HG03064 (cell line): ENCODE data around the gene PDE1C.
"Not testable (repeated sequence)": the region's sequence is repeated elsewhere in the genome, so short reads cannot be mapped to it uniquely, and the experiment has no call there.

ENCODE experiments used
- ATAC-seq: cut with Tn5 transposase; IDR thresholded peaks from one replicate; pipeline ENCODE4 v1.9.1; 2021; ENCODE audit warnings: low read depth; ENCODE audit not compliant: unreplicated experiment

The PDE1C gene

DNA sequence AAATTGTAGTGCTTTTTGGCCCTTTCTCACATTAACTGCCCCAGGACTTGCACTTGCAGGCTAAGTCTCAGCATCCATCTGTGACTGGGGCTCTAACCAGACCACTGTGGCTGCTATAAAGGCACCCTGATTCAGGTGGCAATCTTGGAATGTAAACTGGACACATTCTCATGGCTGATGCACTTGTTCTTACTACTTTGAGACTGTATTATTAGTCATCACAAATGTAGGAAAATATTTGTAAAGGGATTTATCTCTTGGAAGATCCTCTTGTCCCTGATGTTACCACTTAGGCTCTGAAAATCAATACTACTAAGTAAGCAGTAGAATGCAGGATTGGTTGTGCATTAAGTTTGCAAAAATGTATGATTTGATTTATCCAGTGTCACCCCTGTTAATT is 25.0 kb downstream of the PDE1C start:
- no peak for ATAC-seq

DNA sequence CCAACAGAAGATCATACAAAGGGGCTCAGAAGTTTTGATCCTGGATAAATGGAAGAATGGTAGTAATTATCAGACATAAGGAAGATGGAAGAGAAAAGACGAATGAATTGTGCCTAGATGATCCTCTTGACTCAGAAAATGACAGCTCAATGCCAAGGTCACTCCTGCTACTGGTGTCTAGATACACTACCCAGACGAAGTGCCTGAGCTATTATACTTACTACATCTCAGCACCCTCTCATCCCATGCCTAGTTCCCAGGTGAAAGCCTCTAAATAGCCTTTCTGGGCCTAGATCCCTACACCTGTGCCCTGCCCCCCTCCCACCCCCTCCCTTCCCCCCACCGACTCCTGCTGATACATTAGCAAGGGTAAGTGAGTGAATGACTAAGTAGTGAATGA is 25.5 kb downstream of the PDE1C start:
- ATAC-seq: no peak

DNA sequence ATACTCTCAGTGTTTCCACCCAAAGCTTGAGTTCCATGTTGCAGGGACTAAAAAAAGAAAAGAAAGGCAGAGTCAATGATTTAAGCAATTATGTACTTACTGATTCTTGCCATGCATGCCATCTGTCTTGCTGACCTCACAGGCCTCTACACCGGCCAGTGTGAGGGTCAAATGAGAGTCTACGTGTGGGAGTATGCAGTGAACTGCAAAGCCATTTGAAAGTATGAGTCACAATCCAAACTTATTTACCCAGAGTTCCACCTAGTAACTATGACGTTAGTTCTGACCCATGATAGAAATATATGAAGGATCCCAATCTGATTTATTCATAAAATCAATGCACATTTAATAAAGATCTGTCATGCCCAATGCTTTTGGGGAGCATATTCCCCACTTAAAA is 26.5 kb downstream of the PDE1C start:
- no peak for ATAC-seq

GRCh38 chr7:32042900-32043299 is 27.3 kb downstream of the PDE1C start:
- ATAC-seq: no peak

DNA sequence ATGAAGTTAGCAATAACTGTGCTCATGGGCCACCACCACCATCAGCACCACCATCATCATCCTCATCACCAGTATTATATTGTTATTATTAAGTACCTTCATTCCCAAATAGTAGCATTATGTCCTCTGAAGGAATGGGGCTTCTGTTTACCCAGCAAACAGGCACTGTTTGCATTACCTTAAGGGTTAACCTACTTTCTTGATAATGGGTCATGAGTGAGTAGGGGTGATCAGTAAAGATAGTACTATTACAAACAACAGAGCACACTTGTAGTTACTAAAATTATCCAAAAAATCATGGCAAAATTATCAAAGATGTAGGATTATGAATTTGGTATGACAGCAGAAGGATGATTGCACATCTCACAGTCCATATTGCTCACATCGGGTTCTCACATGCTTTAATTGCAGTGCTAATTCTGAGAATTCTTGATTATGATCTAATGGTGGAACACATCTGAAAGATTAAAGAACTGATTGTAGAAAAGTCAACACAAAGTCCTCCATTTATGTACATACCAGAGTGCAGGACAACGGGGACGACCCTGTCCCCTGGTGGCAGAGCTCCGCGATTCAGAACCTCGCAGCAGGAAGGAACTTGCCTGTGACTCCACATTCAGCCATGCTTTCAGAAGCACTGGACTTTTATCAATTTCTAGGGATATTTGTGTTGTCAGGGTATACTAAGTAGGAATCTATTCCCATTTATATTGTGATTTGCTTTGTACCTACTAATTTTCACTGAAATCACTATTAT is 31.0 kb downstream of the PDE1C start:
- no peak for ATAC-seq

GRCh38 chr7:32037650-32038198 is 32.5 kb downstream of the PDE1C start:
- ATAC-seq: peak; percentile 80

- ATAC-seq: no peak
Measured at GRCh38 chr7:32036557-32036956, 33.6 kb downstream of the PDE1C start.

- no peak for ATAC-seq
Measured at GRCh38 chr7:32034052-32034451, 36.2 kb downstream of the PDE1C start.

DNA sequence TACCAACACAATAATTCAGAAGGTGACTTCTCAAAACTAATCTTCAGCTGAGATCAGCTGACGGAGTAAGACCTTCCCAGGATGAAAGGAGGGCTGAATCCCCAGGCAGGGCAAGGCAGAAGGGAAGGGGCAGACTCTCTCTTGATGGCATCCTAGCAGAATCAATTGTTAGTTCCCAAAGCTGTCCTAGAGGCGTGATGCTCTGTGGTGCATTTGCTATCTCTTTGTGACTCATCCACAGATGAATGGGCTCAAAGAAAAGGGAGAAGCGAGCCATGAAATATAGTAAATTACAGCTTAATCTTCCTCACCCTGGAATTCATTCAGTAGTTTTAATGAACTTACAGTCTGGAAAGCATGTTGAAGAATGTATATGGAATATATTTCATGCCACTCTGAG is 37.2 kb downstream of the PDE1C start:
- no peak for ATAC-seq

DNA sequence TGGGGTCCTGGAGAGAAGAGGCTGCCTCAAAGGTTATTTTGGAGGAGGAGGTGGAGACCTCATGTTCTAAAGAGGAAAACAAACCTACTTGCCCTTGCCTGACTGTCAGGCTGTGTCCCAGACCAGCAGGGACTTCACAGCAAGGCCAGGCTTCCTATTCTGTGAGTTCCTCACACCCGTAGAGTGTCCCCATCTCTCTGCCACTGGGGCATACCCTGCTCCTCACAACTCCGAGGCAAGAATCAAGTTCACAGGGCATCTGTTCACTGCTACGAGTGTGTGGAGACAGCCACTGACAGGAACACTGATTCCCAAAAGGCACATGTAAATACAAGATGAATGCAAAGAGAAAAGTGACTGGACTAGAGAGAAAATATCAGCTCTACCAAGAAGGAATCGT is 38.0 kb downstream of the PDE1C start:
- ATAC-seq: no peak

DNA sequence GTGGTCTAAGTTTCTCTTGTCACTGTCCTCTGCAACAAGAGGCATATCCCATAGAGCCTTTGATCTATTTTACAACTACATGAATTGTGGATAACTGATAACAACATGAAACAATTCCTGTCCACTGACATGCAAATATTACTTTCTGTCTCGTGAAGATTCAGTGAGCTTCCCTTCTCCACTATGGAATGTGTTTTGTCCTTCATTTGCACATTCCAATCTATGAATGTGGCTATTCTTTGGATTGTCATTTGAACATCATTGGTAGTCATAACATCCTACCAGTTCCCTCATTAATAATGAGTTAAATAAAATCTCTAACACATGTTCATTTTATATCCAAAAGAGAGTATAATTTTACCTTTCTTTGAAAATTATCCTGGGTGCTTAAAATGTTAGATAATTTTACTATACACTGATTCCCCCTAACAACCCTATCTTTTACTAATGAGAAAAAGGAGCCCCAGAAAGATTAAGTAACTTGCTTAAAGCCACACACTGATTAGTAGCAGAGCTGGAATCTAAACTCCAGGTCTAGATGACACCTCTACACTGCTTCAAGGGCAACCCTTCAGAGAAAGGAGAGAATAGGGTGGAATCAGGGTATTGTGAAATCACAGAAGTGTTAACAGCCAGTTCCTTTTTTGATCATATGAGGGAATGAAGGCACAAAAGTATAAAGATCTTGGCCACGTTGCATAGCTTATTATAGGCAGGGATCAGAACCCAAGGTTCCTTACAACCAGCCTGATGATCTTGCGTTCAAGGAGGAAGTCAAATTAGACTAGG is 39.1 kb downstream of the PDE1C start:
- no peak for ATAC-seq

- ATAC-seq: no peak
Measured at GRCh38 chr7:32026083-32026425, 44.2 kb downstream of the PDE1C start.

GRCh38 chr7:32025381-32026082 is 44.7 kb downstream of the PDE1C start:
- no peak for ATAC-seq

DNA sequence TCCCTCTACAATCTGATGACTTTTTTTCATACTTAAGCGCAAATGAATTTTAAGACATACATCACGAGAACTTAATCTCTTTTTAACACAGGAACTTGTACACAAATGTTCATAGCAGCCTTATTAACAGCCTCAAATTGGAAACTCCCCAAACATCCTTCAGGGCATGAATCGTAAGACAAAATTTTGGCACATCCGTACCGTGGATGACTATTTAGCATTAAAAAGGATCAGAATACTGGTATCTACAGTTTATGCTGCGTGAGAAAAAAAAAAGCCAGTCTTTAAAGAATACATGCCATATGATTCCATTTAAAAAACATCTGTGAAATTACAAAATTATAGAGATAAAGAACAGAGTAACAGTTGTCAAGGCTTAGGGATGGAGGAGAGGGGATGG is 46.8 kb downstream of the PDE1C start:
- no peak for ATAC-seq

DNA sequence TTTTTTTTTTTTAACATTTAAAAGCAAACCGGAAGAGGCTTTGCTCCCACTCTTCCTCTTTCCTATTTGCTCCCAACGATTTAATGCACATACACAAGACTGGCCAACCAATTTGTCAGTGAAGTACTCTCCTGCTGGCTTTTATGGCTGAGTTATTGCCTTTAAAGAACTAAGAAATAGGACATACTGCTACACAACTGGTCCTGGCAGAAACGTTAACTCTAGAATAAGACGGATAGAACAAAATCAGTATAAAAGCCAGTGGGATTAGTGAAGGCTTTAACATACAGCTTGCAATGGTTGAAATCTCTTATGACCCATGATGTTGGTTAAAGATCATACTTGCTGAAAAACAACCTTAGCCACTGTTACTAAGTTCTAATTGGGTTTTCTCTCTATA is 47.2 kb downstream of the PDE1C start:
- no peak for ATAC-seq

GRCh38 chr7:32020551-32021159 is 49.6 kb downstream of the PDE1C start:
- no peak for ATAC-seq

DNA sequence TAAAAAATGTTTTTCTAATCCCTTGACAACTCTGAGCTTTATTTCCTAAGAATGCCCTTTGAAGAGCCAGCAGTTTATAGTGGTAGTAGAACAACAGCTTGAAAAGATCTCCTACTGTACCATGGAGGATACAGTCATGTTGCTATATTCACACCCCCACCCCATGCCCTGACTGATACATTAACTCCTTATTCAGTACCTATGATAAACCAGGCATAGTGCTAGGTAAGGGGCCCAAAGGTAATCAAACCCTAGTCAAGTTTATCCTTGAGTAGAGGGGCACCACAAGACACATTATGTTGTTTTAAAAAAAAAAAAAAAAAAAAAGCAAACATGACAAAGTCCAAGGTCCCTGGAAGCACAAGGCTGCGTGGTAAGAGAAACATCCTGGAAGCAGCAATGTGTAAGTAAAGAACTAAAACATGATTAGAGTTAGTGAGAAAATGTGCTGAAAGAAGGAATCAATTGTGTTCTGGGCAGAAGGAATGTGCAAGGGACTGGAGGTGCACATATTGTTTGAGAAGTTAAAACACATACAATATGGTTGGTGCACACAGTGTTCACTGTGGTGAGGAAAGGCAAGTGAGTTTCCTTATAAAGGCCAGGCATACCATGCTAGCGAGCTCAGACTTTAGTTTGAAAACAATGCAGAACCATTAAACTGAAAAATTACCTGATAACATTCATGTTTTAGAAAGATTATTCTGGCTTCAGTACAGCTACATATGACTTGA is 51.2 kb downstream of the PDE1C start:
- no peak for ATAC-seq

- no peak for ATAC-seq
Measured at GRCh38 chr7:32015133-32015532, 55.1 kb downstream of the PDE1C start.

GRCh38 chr7:32013471-32013870 is 56.7 kb downstream of the PDE1C start:
- ATAC-seq: not testable (repeated sequence)

GRCh38 chr7:32005577-32005976 is 64.6 kb downstream of the PDE1C start:
- ATAC-seq: no peak
